NB4 (cell line): Measurements from ENCODE around the gene OLFML3.

Experiments
- DNase-seq: peaks from one replicate; pipeline ENCODE4 v3.0.0; 2010; ENCODE audit warnings: low read depth
- H3K4me3 ChIP-seq: one replicate; pipeline ENCODE4 v1.5.1; 2011; ENCODE audit warnings: mild to moderate bottlenecking, low read depth, low read length, moderate library complexity
- CTCF ChIP-seq: IDR thresholded peaks from one replicate; pipeline ENCODE4 v1.5.1; 2012; ENCODE audit warnings: low read depth, low read length
- MYC ChIP-seq: IDR thresholded peaks from 2 replicates; pipeline ENCODE4 v1.6.1; 2011; ENCODE audit warnings: low read depth, low read length
- POLR2A ChIP-seq: IDR thresholded peaks from 2 replicates; pipeline ENCODE4 v1.6.1; 2011; ENCODE audit warnings: mild to moderate bottlenecking; ENCODE audit not compliant: insufficient read length; ENCODE audit errors: extremely low read depth
- TF ChIP-seq, protein P1 (sequence below): IDR thresholded peaks from 2 replicates; pipeline ENCODE4 v1.6.1; 2011; ENCODE audit warnings: low read depth, low read length

OLFML3 gene

GRCh38 chr1:113983391-113983790, 4.1 kb downstream of the OLFML3 start:
- DNase-seq = no peak
- no peak for TF ChIP-seq POLR2A
- TF ChIP-seq, protein P1, sequence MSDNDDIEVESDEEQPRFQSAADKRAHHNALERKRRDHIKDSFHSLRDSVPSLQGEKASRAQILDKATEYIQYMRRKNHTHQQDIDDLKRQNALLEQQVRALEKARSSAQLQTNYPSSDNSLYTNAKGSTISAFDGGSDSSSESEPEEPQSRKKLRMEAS = no peak
- no peak for TF ChIP-seq MYC
- no peak for TF ChIP-seq CTCF
- H3K4me3 ChIP-seq = no peak overlapping the region

- no peak overlapping the region for H3K4me3 ChIP-seq
Observed at GRCh38 chr1:113983826-113984225, 4.6 kb downstream of the OLFML3 start.

DNA sequence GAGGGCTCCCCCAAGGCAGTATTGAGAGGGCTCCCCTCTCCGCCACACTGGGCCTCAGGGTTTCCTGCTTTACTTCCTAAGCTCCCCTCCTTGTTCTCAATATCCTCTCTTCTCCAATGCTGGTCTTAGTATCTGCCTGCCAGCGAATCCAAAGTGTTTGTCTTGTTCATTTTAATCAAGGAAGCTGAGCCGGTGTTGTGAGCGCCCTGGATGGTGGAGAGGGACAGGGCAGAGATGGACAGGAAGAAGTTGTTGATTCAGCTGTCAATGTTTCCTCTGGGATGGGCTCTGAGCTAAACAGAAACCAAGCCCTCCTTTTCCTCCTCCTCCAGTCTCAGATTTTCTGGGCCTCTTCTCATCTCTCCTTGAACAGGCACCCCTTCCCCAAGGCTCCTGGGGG, 5.4 kb downstream of the OLFML3 start:
- no peak for DNase-seq
- no peak for TF ChIP-seq CTCF
- no peak for TF ChIP-seq MYC
- TF ChIP-seq, protein P1 = no peak
- no peak overlapping the region for H3K4me3 ChIP-seq

More at GRCh38 chr1:113983826-113984225, 4.6 kb downstream of the OLFML3 start:
- no peak for TF ChIP-seq CTCF
- no peak for TF ChIP-seq POLR2A
- TF ChIP-seq, protein P1 = no peak
- TF ChIP-seq MYC = no peak
- DNase-seq = no peak

DNA sequence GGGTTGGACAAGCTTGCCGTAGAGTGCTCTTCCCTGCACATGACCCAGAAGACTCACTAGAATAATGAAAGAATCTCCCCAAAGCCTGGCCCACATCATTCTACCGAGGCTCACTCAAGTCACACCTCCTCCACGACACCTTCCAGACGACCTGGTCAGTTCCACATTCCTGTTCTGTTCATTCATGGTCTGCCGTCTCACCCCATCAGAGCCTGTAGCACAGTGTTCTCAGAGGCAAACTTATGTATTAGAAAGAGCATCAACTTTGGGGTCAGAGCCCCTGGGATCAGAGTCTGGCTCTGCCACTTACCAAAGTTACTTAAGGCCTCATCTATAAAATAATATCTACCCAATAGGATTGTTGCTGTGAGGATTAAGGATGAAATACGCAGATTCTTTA, 7.5 kb downstream of the OLFML3 start:
- no peak for DNase-seq
- TF ChIP-seq, protein P1 = no peak
- no peak for TF ChIP-seq POLR2A
- no peak for TF ChIP-seq MYC
- no peak for TF ChIP-seq CTCF
- H3K4me3 ChIP-seq = no peak overlapping the region

DNA sequence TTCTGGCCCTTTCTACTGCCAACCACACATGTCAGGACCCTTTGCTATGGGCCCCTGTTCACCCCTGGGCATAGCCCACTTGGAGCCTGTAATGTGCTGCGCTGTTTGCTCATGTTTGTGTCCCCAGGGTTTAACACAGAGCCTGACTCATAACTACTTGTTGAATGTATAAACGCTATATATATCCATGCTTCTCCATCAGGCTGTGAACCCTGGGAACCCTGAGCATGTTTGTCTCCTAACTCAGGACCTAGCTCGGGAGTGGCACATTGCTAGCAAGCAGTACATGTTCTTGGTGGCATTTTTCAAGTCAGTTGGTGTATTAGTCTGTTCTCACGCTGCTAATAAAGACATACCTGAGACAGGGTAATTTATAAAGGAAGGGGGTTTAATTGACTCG, 8.0 kb downstream of the OLFML3 start:
- no peak for DNase-seq
- no peak overlapping the region for H3K4me3 ChIP-seq
- TF ChIP-seq, protein P1 = no peak
- TF ChIP-seq POLR2A (no peak), CTCF (no peak), MYC (no peak)

DNA sequence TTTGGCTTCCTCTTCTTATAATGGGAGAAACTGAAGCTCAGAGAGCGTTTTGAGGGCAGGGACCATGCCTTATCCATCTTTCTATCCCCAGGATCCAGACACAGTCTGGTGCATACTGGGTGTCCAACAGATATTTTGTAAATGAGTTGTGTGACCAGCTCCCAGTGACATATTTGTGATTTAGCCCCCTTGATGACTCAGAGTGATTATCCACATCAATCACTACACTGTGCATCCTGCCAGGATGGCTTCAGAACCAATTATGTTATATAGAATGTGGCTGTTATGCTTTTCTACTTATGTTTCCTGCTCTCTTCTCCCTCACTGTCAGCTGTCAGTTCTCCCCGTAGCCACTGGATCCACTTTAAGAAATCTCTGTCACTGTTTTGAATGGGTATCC, 11.3 kb downstream of the OLFML3 start:
- no peak overlapping the region for H3K4me3 ChIP-seq
- TF ChIP-seq MYC (no peak), CTCF (no peak), POLR2A (no peak)
- TF ChIP-seq, protein P1 = no peak
- DNase-seq = no peak
